Measurements from ENCODE around the gene MYBBP1A. TPM values are rescaled to one million over a fixed set of nuclear protein-coding genes. Genes with fewer than 3 reads are reported as not detected.

Gene MYBBP1A
- total RNA-seq, 1 donor from 2014 or later, result 108 TPM

GRCh38 chr17:4514206-4514605 lies 41.0 kb downstream of the MYBBP1A start:
- no peak overlapping the region for H3K4me3 Mint-ChIP-seq
- H3K27ac Mint-ChIP-seq, result no peak overlapping the region
- H3K4me1 Mint-ChIP-seq, result peaks cover 2% of the 10 kb centered on the region
- no peaks in the 10 kb centered on the region for H3K9me3 Mint-ChIP-seq
- no peak for ATAC-seq (ENCODE audit: low read depth)
- DNase-seq, result no peak
- TF ChIP-seq CTCF (IDR thresholded peaks at IDR 0.05), result no peak
- intact Hi-C loops (cut with micrococcal nuclease), result no loop called here
- peaks cover 17% of the 10 kb centered on the region for H3K27me3 Mint-ChIP-seq
- H3K36me3 Mint-ChIP-seq (ENCODE audit: low read depth), result no peaks in the 10 kb centered on the region
- ChIA-PET POLR2A (no interaction called here), CTCF (no interaction called here)

- ATAC-seq (ENCODE audit: low read depth), result no peak
- H3K9me3 Mint-ChIP-seq, result no peaks in the 10 kb centered on the region
- DNase-seq, result no peak
- CTCF ChIA-PET, result no interaction called here
- peaks cover 26% of the 10 kb centered on the region for H3K27me3 Mint-ChIP-seq
- TF ChIP-seq CTCF (IDR thresholded peaks at IDR 0.05), result no peak
- no peaks in the 10 kb centered on the region for H3K36me3 Mint-ChIP-seq (ENCODE audit: low read depth)
- H3K4me3 Mint-ChIP-seq, result no peak overlapping the region
- peaks cover 2% of the 10 kb centered on the region for H3K4me1 Mint-ChIP-seq
- intact Hi-C loops (cut with micrococcal nuclease), result no loop called here
- no peak overlapping the region for H3K27ac Mint-ChIP-seq
- POLR2A ChIA-PET, result interaction anchor here (0.6 kb wide), 1 partner anchor 208 kb away, joined by 6 read pairs; no protein-coding TSS in a partner anchor
Observed at GRCh38 chr17:4513113-4514032, 41.8 kb downstream of the MYBBP1A start.

GRCh38 chr17:4512156-4513112 lies 42.8 kb downstream of the MYBBP1A start:
- ChIA-PET POLR2A (interaction anchor here (0.6 kb wide), 1 partner anchor 207 kb away, joined by 6 read pairs; no protein-coding TSS in a partner anchor), CTCF (no interaction called here)
- no peak for TF ChIP-seq CTCF (IDR thresholded peaks at IDR 0.05)
- Mint-ChIP-seq H3K4me1 (peaks cover 2% of the 10 kb centered on the region), H3K9me3 (no peaks in the 10 kb centered on the region), H3K27me3 (peaks cover 31% of the 10 kb centered on the region), H3K36me3 (ENCODE audit: low read depth) (no peaks in the 10 kb centered on the region), H3K27ac (no peak overlapping the region), H3K4me3 (no peak overlapping the region)
- no peak for DNase-seq
- ATAC-seq (ENCODE audit: low read depth), result no peak
- intact Hi-C loops (cut with micrococcal nuclease), result no loop called here

GRCh38 chr17:4511199-4511932 lies 43.8 kb downstream of the MYBBP1A start:
- Mint-ChIP-seq H3K36me3 (ENCODE audit: low read depth) (no peaks in the 10 kb centered on the region), H3K9me3 (no peaks in the 10 kb centered on the region), H3K27ac (no peak overlapping the region), H3K27me3 (peaks cover 34% of the 10 kb centered on the region), H3K4me1 (peaks cover 2% of the 10 kb centered on the region), H3K4me3 (no peak overlapping the region)
- CTCF ChIA-PET, result no interaction called here
- DNase-seq (no peak), ATAC-seq (ENCODE audit: low read depth) (no peak)
- TF ChIP-seq CTCF (IDR thresholded peaks at IDR 0.05), result no peak
- POLR2A ChIA-PET, result no interaction called here
- intact Hi-C loops (cut with micrococcal nuclease), result no loop called here
